GM21423 (cell line): ENCODE data around the gene BNC2.

ENCODE experiments used
- ATAC-seq: cut with Tn5 transposase; IDR thresholded peaks from one replicate; pipeline ENCODE4 v1.9.1; 2021; ENCODE audit warnings: mild to moderate bottlenecking, moderate library complexity; ENCODE audit not compliant: unreplicated experiment

The BNC2 gene

GRCh38 chr9:16387382-16387781 is 483.1 kb downstream of the BNC2 start:
- no peak for ATAC-seq

- ATAC-seq: no peak
Observed at GRCh38 chr9:16386827-16387077, 483.7 kb downstream of the BNC2 start.

GRCh38 chr9:16386007-16386826 is 484.3 kb downstream of the BNC2 start:
- no peak for ATAC-seq

- ATAC-seq: no peak
Observed at GRCh38 chr9:16385590-16385989, 484.9 kb downstream of the BNC2 start.

GRCh38 chr9:16384993-16385392 is 485.5 kb downstream of the BNC2 start:
- ATAC-seq: no peak

- ATAC-seq: no peak
Observed at GRCh38 chr9:16377311-16377710, 493.2 kb downstream of the BNC2 start.

GRCh38 chr9:16371306-16371705 is 499.2 kb downstream of the BNC2 start:
- no peak for ATAC-seq

- ATAC-seq: no peak
Observed at GRCh38 chr9:16370647-16371046, 499.8 kb downstream of the BNC2 start.

- no peak for ATAC-seq
Observed at GRCh38 chr9:16369427-16369826, 501.0 kb downstream of the BNC2 start.

GRCh38 chr9:16368237-16369087 is 502.0 kb downstream of the BNC2 start:
- ATAC-seq: no peak

GRCh38 chr9:16367605-16368231 is 502.8 kb downstream of the BNC2 start:
- ATAC-seq: no peak

- ATAC-seq: no peak
Observed at GRCh38 chr9:16364347-16364746, 506.1 kb downstream of the BNC2 start.

- ATAC-seq: no peak
Observed at GRCh38 chr9:16363916-16364315, 506.6 kb downstream of the BNC2 start.

- no peak for ATAC-seq
Observed at GRCh38 chr9:16363073-16363781, 507.2 kb downstream of the BNC2 start.

- no peak for ATAC-seq
Observed at GRCh38 chr9:16361939-16362338, 508.5 kb downstream of the BNC2 start.

GRCh38 chr9:16361118-16361517 is 509.4 kb downstream of the BNC2 start:
- ATAC-seq: no peak

- no peak for ATAC-seq
Observed at GRCh38 chr9:16360247-16360646, 510.2 kb downstream of the BNC2 start.
